HG02763 (cell line): ENCODE measurements around the gene DNAJC7.
"Not testable (repeated sequence)": the region's sequence is repeated elsewhere in the genome, so short reads cannot be mapped to it uniquely, and the experiment has no call there.

ENCODE experiments used
- ATAC-seq: cut with Tn5 transposase; IDR thresholded peaks from one replicate; pipeline ENCODE4 v1.9.1; 2021; ENCODE audit warnings: mild to moderate bottlenecking, moderate library complexity; ENCODE audit not compliant: unreplicated experiment

The DNAJC7 gene

DNA sequence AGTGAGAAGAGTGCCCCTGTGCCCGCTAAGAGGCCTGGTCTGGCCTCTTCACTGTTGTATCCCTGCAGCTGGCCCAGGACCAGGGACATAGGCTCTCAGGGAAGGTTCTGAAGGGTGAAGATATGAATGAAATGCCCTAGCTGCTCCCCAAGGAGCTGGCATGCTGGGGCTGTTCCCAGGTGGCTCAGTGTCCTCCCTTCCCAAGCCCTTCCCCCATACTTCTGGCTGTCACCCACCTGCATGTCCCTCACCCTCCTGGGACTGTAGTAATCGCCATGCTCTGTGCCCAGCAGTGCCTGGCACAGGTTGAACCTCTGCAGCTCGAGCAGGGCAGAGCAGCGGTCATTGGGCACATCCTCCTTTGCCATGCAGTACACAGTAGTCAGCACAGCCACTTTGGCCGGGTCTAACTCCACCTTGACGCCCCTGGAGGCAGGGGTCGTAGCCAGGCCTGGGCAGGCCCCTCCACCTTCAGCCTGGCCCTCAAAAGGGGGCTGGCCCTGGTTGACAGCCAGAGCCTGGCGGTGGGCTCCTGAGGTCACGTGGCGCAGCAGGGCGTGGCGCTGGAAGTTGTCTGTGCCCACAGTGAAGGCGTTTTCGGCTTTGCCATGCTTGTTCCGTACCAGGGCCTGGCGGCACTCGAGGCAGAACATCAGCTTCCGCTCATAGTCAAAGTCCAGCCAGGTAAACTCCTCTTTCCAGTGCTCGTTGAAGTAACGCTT lies 25.5 kb upstream of the DNAJC7 start:
- ATAC-seq = no peak

DNA sequence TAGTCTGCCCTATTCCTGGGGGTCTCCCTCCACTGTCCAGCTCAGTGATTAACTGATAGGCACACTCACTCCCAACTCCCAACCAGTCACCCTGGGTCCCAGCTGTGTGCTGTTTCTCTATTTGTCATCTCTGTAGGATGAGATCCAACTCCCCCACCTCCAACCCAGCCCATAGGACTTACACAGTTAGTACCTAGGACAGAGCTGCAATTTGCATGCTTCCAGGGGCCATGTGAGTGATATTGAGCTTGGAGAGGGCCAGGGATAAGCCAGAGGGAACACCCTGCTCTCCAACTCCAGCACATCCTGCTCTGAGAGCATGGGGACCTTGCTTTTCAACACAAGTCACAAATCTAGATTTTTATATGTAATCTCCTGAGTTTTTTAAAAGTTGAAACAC lies 24.4 kb upstream of the DNAJC7 start:
- ATAC-seq = no peak

DNA sequence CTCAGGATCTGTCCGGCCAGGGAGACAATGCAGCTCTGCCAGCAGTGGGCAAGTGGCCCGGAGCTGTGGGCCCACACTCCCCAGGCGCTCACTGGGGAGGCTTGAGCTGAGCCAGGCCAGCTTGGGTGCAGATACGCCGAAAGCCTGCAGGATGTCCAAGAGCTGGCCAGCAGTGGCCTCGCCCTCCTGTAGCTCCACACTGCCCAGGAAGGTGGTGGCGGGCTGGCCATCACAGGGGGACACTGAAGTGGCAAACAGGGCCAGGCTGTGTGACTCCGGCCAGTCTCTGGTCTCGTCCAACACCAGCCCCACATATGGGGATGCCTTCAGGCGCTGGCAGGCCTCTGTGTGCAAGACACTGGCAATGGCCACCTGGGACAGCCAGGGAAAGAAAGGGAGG lies 23.6 kb upstream of the DNAJC7 start:
- ATAC-seq = no peak

DNA sequence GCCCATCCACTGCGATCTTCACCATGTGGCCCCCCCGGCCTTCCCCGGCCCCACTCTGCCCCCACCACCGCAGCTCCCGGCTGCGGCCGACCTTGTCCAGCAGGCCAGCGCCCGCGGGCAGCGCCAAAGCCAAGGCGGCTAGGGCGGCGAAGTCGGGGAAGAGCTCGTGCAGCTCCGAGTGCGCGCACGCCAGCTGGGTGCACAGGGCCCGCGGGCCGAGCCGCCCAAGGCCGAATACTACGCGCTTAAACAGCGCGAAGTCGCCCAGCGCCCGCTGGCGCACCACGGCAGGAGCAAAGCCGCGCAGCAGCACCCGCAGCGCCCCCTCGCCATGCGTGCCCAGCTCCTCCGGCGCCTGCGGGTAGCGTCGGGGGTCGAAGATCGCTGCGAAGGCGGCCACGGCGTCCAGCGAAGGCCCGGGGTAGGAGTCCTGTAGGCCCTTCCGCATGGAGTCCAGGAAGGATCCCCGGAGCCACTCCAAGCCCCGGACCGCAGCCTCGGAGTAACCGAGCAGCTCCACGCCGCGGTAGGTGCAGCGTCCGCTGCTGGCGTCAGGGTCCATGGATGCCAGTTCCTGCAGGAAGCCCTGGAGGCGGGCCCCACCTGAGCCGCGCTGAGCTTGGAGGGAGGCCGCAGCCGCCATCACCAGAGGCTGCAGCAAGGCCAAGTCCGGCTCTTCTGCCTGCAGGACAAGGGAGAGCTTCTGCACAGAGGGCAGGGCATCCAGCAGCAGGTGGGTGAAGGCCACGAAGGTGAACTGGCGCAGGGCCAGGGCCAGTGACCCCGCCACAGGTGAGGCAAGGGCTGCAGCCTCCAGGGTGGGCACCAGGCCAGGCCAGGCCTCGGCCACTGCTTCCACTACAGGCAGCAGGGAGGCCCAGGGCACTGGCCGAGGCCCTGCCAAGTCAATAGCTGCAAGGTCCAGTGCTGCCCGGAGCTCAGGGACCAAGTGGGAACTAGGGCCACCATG lies 22.8 kb upstream of the DNAJC7 start:
- ATAC-seq = no peak

DNA sequence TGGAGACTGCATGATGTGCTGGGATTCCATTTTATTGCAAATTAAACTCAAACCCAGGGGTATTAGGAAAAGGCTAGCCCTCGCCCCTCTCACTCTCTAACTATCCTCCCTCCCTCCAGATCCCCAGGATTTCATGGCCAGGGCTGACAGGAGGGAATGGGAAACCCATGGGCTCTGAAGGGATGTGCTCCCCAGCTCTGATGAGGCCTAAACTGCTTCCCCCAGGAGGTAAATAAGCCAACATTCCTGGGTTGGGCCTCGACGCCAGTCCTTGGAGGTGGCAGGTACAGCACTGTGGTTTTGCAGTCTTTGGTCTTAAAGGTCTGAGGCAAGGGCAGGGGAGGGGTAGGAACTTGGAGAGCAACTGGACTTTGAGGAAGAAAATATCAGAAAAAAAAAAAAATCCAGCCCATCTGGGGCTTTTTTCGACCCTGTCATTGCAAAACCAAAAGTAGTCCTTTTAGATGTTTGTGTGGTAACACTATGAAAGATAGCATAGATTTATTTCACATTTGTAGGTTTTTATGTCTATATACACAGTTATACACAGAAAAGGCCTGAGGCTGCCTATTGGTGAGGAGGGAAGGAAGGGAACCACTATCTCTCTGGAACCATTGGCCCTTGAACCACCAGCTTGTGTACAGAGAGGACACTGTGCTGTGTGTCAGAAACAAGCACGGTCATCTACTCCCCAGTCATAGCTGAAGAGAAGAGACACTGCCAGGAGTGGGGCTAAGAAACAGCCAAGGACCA lies 21.2 kb upstream of the DNAJC7 start:
- ATAC-seq = no peak

DNA sequence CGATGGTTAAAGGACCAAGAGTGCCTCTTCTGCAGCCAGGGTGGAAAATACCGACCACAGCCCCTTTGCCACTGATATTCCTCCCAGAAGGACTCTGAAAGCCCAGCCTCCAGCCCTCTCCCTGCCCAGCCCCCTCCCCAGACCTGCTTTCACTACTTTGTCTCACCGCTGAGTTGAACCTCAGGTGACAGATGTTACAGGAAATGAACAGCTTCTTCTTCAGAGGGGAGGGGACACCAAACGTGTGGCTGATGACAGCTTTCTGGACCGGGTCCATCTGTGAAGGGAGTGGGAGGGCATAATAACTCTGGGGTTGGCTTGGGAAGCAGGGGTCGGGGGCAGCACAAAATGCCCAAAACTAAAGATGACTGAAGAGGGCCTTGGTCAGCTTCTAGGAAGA lies 16.8 kb upstream of the DNAJC7 start:
- no peak for ATAC-seq

DNA sequence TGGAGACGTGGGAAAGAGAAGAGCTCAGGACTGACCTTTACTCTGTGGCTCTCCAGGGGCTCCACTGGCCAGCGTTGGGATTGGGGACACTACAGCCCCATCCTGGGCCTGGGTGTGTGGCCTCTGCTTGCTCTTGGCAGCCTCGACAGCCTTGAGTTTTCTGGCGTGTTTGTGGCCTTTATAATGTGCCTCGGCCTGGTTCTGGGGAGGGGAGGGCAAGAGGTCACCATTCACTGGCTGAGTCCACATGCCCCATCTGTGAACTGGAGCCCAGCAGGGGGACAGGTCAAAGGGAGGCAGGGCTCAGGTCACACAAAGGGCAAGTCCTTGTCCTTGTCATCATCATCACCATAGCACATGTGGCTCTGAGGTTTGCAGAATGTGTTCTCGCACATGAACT lies 14.3 kb upstream of the DNAJC7 start:
- no peak for ATAC-seq

DNA sequence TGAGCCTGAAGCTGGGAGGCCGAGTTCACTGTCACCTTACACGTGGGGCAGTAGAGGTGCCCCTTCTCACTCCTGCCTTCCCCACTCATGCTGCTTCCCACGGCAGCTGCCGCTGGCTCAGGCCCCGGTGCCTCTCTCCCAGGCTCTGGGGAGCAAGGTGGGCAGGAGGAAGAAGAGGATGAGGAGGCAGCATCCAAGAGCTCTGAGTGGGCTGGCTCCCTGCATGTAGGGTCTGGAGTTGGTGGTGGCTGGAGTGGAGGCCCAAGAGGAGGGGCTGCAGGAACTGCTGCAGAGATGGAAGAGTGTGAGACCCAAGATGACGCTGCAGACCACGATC lies 11.5 kb upstream of the DNAJC7 start:
- no peak for ATAC-seq

DNA sequence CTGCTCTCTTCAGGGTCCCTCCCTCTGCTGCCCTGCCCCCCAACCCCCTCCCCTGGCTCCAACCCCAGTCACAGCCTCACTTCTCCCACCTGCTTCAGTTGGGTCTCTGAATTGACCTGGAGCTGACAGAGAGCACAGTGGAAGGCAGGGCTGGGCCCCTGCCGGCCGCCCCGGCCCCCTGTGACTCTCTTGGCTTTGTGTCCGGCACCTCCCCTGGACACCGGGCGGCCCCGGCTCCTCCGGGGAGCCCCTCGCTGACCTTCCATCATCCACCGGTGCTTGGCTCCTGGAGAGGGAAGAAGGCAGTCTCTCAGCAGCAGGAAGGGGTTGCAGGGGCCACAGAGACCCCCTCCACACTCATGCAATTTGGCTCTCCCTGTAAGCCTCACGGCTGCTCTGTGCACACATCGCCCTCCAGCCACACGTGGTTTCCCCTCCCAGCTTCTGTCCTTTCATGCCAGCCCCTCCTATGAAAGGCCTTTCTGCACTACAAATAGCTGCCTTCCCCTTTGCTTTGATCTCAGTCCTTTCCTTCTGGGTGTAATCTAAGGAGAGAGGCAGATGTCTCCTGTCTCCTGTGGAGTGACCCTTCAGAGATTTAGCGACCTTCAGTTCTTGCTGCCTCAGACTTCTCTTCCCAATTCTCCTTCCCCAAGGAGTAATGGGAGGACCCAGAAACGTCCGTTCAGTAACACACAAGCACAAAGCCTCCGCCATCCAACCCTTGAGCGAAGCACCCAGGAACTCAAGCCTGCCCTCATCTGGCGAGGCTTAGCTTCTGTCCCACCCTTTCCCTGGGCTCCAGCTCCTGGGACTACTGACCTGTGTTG lies 10.9 kb upstream of the DNAJC7 start:
- ATAC-seq = no peak

DNA sequence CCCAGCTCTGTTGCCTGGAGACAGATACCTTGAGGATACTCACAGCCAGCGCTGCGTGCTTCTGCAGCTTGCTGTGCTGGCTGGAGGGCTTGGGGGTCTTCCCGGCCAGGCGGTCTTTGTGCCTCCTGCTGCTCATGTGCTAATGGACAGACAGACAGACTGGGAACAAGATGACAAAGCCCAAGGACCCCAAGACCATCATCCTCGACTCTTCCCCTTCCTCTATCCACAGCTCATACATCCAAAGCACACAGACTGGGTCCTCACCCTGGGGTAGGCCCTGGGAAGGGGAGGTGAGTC lies 10.3 kb upstream of the DNAJC7 start:
- no peak for ATAC-seq

DNA sequence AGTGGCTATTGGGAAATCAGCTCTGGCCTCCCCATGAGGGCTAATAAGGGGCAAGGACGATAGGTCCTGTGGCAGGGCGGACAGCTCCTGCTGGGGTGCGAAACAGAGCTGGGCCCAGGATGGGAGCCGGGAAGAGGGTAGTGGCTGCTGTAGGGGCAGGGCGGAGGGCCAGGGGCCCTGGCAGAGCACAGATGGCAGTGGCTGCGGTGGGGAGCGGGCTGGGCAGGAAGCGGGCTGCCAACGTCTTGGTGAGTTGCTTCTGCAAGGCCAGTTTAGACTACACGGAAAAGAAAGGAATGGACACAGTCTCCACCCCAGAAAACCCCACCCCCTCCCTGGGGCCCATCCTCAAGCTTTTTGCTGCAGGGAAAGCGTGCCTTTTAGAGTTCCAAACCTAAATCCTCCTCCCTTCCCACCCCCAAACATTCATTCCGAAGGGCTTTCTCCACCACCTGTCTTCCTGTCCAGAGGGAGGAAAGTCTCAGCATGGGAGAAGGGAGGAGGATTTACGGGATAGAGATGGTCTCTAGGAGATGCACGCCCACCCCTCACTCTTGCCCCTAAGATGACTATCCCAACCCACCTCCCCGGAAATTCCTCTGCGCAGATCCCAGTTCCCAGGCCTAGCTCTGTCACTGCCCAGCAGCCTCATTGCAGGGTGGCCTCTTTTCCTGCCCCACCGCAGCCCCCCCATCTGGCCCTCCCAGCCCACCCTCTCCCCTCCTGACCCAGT lies 9.8 kb upstream of the DNAJC7 start:
- ATAC-seq = no peak

DNA sequence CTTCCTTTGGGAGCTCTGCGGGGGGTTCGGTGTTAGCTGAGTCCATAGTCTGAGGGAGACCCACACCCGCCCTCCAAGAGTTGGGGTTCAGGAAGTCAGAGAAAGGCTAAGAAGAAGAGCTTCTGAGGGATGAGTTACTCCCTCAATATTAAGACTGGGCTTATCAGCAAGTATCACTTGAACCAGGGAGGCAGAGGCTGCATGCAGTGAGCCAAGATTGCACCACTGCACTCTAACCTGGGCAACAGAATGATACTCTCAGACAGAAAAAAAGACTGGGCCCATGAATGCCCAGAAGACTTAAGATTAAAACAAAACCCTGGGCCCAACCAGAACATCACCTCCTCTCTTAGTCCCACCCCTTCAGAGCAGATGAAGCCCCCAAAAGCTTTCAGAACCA lies 8.7 kb upstream of the DNAJC7 start:
- ATAC-seq = no peak

DNA sequence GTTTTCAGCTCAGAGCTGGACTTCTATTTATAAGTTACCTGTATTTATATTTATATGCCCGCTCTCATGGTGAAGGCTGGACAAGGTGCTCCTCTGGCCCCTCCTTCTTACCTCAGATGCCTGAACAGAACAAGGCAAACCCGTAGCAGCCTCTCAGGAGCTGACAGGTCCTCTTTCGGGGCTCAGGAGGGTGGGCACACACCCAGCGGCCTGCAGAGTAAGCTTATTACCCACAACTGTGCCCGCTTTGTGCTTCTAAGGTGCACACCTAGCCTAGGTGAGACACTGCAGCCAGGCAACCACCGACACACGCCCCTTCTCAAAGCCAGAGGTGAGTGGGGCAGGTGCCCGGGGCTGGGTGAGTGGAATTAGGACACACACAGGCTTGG lies 7.9 kb upstream of the DNAJC7 start:
- no peak for ATAC-seq

DNA sequence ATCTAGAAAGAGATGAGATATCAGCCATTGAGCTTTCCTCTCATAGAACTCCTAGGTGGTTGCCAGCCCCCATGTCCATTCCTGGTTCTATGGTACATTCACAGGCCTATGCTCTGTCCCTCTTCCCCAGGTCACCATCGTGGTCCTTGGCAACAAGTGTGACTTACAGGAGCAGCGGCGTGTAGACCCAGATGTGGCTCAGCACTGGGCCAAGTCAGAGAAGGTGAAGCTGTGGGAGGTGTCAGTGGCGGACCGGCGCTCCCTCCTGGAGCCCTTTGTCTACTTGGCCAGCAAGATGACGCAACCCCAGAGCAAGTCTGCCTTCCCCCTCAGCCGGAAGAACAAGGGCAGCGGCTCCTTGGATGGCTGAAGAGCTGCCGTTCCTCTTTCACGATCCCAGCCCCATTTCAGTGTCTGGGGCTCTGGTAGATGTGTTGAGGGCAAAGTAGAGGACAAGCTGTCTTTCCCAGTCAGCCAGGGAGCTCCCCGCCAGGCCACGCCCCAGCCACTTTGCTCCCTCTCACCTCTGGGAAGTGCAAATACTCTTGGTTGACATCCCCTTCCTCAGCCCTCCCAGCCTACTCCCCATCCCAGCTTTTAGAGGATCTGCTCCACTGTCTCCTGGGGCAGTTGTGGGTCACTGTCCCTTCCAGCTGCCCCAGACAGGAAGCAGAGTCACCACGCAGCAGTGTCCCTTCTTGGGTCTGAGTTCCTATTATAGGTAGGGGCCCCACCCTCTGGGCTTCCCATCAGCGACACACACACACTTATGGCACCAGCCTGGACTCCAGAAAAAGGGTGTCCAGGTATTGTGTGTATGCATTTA lies 6.5 kb upstream of the DNAJC7 start:
- no peak for ATAC-seq

DNA sequence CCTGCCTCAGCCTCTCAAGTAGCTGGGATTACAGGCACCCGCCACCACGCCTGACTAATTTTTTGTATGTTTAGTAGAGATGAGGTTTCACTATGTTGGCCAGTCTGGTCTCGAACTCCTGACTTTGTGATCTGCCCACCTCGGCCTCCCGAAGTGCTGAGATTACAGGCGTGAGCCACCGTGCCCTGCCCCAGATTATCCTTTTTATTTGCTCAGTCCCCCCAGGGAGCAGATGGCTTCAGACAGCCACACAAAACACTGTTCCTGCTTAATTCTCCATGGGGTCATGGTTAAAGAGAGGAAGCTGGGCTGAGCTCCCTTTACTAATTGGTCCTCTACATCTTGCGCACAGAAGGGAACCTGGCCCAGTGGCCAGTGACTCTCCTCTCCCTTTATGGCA lies 3.6 kb upstream of the DNAJC7 start:
- not testable (repeated sequence) for ATAC-seq

DNA sequence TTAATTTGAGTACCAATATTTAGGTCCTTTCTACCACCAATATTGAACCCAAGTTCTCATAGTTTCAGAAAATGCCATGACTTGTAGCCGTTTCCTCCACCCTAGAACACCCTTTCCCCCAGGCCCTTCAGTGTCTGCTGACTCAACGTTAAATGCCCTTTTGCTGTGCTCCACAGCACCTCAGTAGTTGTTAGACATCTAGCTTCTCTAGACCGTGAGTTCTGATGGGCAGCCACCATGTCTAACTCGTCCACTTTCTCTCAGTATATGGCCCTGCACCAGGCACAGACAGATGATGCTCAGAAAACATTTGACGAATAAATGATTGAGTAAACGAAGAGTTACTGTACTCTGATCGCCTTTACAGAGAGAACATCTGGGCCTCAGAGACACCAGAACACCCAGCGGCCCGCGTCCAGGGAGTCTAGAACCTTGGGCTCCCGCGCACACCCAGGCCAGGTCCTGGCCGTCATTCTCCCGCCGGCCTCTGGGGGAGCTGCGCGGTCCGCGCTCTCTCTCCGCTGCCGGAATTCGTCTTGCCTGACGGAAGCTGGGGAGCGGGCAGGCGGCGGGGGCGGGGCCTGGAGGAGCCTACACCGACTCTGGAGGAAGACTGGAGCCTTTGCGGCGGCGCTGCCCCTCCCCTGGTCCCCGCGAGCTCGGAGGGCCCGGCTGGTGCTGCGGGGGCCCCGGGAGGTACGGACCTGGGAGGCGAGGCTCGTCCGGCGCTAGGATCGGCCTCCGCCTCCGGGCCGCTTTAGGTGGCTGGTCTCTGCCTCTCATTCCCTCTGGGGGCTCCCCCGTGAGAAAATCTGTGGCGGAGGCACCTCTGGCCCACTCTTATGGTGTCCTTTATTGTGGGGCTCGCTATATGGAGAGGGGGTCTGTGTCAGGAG lies 2.5 kb upstream of the DNAJC7 start, which contains the start of gene NKIRAS2:
NKIRAS2 (plus strand) TSS at position 582 of the 896 bp plus-strand sequence. CDS start 1,488 bp downstream, outside the sequence.
- ATAC-seq = peak; percentile 46

DNA sequence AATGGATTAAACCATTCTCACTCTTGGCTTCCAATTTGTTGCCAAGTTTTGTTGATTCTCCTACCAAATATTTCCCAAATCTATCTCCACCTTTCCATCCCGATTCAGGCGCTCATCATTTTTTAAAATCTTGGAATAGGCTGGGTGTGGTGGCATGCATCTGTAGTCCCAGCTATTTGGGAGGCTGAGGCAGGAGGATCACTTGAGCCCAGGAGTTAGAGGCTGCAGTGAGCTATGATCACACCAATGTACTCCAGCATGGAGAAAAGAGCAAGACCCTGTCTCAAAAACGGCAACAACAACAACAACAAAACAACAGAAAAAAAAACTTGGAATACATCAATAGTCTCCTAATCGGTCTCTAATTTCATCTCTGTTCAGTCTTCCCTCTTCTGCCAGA lies 1.7 kb upstream of the DNAJC7 start:
- no peak for ATAC-seq

DNA sequence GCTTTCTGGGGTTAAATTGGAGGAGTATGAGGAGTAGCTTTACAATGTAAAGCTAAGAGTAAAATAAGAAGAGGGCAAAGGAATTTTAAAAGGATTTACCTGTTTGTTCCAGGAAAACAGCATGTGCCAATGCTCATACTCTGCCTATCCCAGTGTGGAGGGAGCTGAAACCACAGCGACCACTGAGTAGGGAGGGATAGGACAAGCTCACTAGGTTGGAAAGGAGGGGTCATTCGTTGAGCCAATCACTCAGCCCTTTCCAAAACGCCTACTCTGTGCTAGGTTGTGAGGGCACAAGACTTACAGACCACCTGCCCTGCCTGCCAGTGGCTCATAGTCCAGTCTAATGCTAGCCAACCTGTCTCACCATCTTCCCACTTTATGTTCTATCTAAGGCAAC lies 1.1 kb upstream of the DNAJC7 start:
- no peak for ATAC-seq
